Left forelimb (tissue), 1 donor: ENCODE measurements around the gene GNL2.
"Not testable (repeated sequence)": the region's sequence is repeated elsewhere in the genome, so short reads cannot be mapped to it uniquely, and the experiment has no call there.

Source experiments
- DNase-seq: peaks from one replicate; pipeline ENCODE4 v3.0.0-alpha.2; 2018; ENCODE audit warnings: low spot score

The GNL2 gene

GRCh38 chr1:37606481-37607263 is 10.9 kb upstream of the GNL2 start:
- DNase-seq = no peak

- DNase-seq = no peak
These were observed 10.2 kb upstream of the GNL2 start for GRCh38 chr1:37605806-37606474.

DNA sequence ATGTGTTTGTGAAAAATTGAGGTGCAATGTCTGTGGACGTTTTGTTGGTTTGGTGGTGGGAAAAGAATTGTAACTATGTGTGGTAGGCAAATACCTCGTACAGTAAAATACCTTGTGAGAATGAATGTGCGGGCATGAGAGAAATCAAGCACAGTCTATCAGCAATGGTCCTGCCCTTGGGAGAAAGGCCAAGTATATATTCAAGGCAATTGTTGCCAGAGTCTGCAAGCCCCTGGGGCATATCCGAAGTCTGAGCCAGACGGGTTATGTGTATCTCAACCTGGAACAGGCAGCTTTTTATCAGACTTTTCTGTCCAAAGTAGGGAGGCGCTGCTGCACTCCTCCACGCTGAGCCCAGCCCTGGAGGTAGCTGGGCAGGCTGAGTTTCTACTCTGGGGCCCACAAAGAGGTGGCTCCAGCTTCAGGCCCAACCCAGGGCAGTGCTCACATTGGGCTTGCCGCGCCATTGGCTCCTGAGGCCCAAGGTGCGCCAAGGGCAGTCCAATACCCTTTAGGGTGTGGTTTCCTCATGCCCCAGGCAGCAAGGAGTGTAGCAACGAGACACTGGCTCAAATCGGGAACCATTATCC is 9.4 kb upstream of the GNL2 start:
- DNase-seq = no peak

DNA sequence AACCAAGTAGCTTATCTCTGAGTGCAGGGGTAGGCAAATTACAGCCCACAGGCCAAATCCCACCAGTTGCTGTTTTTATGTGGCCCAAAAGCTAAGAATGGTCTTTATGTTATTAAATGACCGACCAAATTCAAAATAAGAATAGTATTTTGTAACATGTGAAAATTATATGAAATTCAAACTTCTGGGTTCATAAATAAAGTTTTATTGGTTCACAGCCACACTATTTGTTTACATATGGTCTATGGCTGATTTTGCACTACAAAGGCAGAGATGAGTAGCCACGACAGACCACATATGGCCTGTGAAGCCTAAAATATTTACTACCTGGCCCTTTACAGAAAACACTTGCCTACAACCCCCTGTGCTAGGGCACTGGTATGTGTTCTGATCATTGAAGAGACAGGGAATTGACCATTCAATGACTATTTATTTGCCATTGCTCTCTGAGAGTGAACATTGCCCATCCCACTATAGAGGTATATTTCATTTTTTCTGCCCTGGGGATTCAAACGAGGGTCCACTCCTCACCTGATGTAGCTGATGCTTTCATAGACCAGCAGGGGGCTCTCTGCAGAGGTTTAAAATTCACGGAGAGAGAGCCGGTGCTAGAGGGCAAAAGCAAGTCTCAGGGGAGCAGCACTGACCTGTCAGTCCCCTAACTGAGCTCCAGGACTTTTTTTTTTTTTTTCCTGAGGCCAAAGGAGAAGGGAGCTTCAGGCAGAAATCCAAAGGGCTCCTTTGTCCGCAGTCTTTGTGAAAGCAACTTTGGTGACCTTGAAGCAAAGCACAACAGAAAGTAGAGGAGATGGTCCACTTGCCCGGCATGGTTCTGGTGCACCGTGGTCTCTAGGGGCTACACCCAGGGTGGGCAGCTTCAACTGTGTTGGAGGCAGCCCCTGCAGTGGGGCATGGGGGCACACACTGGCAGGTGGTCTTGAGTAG is 7.3 kb upstream of the GNL2 start:
- no peak for DNase-seq

- DNase-seq = no peak
These were observed 5.7 kb upstream of the GNL2 start for GRCh38 chr1:37601441-37601840.

DNA sequence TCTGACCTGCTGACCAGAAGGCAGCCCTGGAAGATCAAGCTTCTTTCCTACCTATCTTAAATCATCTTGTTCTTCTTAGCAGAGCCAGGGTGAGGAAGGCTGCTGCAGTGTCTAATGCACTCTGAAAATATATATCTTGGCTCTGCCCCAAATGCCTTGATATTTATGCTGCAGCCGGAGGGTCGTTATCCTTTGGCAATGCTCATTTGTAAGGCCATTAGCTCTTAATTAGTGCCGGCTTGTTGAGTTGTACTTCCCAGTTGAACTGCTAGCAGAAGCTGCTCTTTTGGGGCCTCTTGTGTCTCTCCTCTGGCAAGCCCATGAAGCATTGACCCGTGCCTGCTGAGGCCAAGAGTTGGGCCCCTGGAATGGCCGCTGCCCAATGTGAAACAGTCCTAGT is 4.2 kb upstream of the GNL2 start:
- no peak for DNase-seq

DNA sequence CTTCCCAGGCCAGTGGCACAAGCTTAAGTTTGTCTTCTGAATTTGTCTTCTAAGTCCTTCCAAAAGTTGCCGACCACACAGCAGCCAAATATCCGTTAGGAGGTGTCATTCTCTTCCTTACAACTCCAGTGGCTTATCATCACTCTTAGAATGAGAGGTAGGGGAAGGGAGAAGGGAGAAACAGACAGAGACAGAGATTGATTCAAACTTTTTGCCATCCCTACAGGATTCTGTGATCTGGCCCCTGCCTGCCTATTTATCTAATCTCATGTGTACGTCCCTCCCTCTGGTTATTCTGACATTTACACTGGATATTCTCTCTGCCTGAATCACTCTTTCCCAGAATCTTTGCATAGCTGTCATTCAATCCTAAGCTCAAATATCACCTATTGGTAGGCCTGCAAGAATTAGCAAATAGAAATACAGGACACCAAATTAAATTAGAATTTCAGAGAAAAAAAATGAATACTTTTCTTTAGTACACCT is 488 bp upstream of the GNL2 start:
- DNase-seq = no peak

DNA sequence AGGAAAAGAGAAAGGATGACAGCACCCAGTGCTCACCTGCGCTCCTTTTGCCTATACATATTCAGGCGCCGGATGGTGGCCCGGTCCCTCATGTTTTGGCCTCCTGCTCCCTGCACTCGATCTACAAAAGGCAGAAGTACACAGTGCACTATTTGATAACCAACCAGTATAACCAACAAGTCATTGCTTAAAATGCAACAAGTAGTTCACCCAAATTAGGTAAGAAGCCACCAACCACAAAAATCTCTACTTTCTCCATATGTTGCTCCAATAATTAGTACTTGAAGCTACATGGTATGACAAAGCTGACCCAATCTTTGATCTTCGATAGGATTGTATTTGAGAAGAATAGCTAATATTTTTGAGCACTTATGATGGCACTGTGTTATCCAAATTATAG is 2.0 kb downstream of the GNL2 start:
- DNase-seq = no peak

DNA sequence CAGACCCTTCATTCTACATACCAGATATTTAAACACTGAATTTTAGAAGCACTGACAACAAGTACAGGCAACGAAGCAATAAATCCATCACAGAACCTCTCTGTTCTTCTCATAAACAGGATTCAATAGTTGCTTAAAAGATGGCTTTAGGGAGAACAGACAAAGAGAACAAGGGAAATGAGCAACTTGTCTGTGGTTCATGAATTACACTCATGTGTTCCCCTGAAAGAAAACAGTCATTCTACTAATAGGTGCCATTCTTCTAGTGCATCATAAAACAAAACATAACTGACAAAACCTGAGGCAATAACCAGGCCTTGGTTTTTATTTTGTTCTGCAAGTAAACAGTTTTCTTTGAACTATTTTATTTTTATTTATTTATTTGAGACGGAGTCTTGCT is 6.8 kb downstream of the GNL2 start:
- DNase-seq = no peak

DNA sequence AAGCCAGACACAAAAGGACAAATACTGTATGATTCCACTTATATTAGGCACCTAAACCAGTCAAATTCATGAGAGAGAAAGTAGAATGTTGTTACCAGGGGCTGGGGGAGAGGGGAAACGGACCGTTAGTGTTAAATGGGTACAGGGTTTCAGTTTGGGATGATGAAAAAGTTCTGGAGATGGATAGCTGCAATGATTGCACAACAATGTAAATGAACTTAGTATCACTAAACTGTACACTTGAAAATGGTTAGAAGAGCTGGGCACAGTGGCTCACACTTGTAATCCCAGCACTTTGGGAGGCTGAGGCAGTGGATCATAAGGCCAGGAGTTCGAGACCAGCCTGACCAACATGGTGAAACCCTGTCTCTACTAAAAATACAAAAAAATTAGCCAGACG is 11.2 kb downstream of the GNL2 start:
- DNase-seq = not testable (repeated sequence)

DNA sequence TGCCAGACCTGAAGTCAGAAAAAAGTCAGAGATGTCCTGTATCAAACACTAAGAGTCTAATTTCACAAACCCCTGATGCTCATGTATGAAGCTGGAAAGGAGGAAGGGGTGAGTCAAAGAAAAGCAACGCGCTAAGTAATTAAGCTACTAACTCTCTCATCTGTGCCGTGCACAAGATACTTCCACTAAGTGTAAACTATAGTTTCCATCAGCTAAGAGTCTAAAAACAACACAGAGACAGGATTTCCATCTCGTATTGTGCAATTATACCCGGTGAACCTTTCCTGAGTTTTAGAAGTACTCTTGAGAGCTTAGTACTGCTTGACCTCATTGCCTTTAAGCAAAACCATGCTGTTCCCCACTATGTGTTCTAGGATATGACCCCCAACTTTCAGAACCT is 20.0 kb downstream of the GNL2 start:
- DNase-seq = no peak

- no peak for DNase-seq
These were observed 20.8 kb downstream of the GNL2 start for GRCh38 chr1:37574834-37575480.

DNA sequence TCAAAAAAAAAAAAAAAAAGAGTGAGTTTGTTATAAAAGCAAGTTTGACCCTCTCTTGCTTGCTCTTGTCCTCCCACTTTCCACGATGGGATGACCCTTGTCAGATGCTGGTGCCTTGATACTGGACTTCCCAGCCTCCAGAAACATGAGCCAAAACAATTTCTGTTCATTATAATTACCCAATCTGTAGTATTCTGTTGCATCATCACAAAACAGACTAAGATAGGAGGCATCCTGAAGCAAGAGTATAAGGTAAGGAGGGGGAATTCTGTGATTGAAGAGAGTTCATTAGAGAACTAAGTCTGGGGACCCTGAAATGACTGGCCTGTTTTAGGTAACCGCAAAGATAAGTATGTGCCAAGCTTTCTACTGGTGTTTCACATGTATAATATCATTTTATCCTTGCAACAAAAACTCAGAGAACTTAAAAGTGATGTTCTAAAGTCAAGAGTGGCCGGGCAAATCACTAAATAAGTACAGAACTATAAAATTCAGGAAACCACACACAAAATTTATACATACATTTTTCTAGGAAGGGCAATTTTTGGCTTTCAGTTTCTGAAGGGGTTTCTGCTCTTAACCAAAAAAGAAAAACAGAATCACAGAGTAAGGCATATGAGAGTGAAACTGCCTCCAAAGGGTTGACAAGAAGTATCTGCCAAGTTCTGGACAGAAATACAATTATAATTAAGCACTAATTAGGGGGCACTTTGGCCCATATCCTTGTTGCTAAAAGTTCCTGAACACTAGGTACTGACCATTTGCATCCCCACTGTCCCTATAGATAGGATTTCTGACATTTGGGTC is 25.0 kb downstream of the GNL2 start:
- no peak for DNase-seq

DNA sequence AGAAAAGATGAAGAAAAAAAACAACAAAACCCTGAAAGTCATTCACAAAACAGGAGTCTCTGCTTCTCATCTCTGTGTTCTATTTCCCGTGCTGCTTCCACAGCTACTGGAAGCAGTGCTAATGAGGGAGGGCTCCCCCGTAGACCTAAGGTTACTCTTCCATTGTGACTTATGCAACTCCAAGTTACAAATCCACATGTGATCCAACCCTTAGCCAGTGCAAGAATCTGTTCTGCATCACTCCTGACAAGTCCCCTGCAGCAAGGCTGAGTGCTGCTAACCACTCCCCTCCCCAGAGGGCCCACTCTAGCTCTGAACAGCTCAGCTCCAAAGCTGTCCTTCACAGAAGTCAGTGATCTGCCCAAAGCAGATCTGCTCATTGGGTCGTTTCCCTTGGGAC is 28.7 kb downstream of the GNL2 start:
- DNase-seq = no peak

GRCh38 chr1:37564892-37565291 is 30.8 kb downstream of the GNL2 start:
- DNase-seq = no peak

DNA sequence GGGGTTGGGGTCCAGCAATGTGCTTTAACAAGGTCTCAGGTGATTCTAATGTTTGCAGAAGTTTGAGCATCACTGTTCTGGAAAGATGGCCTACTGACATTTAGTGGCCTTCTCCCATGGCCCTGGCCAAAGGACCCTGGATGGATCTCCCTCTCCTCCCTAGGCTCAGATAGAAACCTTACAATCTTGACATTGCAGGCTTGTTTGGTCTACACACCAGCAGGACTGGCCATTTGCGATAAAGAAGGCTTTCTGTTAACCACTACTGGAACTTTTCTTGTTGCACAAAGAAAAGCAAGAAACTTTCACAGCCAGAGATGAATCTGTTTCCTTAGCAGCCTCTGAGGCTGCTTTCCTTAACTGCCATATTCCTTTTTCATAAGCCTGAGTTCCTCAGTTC is 32.8 kb downstream of the GNL2 start:
- DNase-seq = no peak

GRCh38 chr1:37561133-37562132 is 34.3 kb downstream of the GNL2 start:
- no peak for DNase-seq

DNA sequence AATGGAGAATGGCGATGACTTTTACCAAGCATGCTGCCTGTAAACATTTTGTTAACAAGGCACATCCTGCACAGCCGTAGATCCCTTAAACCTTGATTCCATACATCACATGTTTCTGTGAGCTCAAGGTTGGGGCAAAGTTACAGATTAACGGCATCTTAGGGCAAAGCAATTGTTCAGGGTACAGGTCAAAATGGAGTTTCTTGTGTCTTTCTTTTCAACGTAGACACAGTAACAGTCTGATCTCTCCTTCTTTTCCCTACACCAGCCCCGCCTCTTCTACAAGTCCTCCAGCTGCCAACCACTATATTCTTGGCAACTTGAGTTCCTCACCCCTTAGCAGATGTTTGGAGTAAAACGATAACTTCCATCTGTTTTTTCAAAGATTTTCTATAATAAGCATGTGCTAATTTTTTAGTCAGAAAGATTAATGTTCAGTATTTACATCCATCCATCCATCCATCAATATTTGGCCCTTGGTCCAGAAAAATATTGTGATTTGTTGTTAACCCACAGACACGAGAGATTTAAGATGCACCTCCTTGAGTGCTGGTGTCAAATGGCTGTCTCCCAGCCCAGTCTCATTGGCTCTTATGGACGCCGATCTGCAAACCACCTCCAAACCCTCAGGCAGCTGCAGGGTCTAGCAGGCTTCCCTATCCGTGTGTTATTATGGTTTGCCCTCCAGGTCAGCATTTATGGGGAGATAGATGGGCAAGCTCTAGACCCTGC is 35.2 kb downstream of the GNL2 start:
- no peak for DNase-seq

- DNase-seq = not testable (repeated sequence)
These were observed 35.8 kb downstream of the GNL2 start for GRCh38 chr1:37559957-37560379.
